GM12801 (cell line): ENCODE results near the gene PNMA6A.
"Not testable (repeated sequence)": the region's sequence is repeated elsewhere in the genome, so short reads cannot be mapped to it uniquely, and the experiment has no call there.

Source experiments
- CTCF ChIP-seq: IDR thresholded peaks from one replicate; pipeline ENCODE4 v1.5.1; 2011; ENCODE audit warnings: control low read depth; ENCODE audit not compliant: insufficient read length; ENCODE audit errors: extremely low read depth

PNMA6A gene

DNA sequence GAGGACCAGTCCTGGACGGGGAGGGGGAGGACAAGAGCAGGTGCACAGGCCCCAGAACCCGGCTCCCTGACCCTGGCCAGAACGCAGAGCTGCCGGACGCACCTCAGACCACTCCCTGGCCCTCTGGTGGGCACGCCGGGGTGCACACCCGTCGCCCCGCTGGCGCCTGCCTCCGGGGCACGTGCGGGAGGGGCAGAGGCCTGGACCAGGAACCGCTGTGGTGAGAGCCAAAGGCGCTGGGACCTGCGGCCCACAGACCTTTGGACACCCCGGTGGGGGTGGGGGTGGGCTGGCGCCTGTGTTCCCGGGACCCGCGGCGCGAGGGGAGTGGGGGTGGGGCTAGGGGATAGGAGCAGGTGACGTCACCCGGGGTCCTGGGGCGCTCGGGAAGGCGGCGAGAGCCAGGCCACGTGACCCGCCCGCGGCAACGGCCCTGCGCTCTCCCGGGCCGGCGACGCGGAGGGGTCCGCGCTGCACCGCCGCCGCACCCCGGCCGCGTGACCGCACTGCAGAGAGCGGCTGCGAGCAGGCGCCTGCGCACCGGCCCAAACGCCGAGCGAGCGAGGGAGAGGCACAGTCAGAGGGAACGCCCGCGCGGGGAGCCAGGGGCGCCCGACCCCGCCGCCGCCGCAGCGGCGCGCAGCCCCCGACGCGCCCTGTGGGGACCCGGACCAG is at the start of gene PNMA6A:
Gene PNMA6A, plus strand, starts transcription at position 546 of the 675 bp plus-strand sequence. CDS start 609 bp downstream, outside the sequence.
- not testable (repeated sequence) for TF ChIP-seq CTCF

DNA sequence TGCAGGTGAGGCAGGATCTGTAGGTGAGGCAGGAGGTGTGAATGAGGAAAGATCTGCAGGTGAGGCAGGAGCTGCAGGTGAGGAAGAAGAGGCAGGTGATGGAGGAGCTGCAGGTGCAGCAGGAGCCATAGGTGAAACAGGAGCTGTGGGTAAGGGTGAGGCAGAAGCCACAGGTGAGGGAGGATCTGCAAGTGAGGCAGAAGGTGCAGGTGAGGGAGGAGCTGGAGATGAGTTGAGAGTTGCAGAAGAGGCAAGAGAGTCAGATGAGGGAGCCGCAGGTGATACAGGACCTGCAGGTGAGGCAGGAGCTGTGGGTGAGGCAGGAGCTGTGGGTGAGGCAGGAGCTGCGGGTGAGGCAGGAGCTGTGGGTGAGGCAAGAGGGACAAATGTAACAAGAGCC is 43.1 kb upstream of the PNMA6A start:
- no peak for TF ChIP-seq CTCF

GRCh38 chrX:153029875-153030274 is 42.4 kb upstream of the PNMA6A start:
- no peak for TF ChIP-seq CTCF

DNA sequence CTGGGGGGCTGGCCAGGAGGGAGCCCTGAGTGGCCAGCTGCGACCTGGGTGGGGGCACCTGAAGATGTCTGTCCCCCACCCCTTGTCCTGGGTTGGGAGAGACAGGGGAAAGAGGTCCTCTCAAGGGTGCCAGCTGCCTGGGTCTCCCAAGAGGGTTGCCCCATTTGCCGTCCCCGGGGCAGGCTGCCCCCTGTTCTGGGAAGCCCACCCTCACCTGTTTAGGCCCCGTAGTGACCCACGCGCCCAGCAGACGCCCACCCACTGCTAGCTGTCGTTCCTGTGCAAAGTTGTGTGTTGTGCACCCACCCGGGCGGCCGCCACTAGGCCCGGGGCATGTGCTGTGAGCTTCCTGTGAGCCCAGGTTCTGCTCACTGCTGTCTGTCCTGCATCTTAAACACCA is 41.5 kb upstream of the PNMA6A start:
- no peak for TF ChIP-seq CTCF

GRCh38 chrX:153032397-153033118 is 39.7 kb upstream of the PNMA6A start:
- TF ChIP-seq CTCF, result no peak

- TF ChIP-seq CTCF, result no peak
These were observed 23.2 kb upstream of the PNMA6A start for GRCh38 chrX:153049093-153049492.

GRCh38 chrX:153052534-153052933 is 19.7 kb upstream of the PNMA6A start:
- no peak for TF ChIP-seq CTCF
